T-helper 2 cell (primary cell): ENCODE data around the gene ALDH3B2.
"Not testable (repeated sequence)": the region's sequence is repeated elsewhere in the genome, so short reads cannot be mapped to it uniquely, and the experiment has no call there.

Experiments
- DNase-seq, 5 experiments: peaks; one replicate each; pipeline versions ENCODE4 v3.0.0 to v3.0.0-alpha.2; 2012 to 2022

Gene ALDH3B2

DNA sequence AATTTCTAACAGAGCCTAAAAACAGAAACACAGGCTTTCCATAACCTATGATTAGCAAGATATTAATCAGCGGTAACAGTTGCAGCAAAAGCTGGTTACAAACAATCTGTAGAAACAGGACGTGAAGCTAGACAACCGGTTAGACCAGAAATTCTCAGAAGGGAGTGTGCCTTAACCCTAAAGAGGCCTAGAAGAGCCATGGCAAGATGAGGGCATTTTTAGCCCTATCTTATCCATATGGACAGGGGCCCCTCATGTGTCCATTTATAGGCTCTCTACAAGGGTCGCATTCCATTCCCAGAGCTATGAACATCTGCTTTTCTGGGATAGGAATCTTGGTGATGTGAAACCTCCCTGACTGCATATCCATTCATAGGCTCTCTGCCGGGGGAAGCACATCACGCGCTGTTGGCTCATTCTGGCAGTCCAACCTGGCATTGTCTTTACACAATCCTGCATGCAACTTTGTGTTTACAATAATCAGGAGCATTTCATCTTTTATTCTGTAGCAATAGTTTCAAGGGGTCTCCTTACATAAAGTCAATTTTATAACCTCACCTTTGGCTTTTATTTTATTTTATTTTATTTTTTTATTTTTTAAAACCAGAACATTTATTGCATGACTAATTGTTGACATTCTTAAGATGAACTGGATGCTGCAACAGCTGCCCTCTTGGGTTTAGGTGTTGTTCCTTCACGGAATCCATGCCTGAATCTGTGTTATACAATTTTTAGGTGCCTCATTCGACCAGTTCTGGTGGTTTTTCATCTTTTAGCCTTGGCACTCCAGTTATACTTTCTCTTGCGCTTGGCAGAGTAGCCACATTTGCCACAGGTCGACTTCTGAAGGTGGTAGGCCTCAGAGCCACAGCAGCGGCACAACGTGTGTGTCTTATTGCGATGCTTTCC lies 8.0 kb upstream of the ALDH3B2 start:
- DNase-seq, result not testable (repeated sequence)

DNA sequence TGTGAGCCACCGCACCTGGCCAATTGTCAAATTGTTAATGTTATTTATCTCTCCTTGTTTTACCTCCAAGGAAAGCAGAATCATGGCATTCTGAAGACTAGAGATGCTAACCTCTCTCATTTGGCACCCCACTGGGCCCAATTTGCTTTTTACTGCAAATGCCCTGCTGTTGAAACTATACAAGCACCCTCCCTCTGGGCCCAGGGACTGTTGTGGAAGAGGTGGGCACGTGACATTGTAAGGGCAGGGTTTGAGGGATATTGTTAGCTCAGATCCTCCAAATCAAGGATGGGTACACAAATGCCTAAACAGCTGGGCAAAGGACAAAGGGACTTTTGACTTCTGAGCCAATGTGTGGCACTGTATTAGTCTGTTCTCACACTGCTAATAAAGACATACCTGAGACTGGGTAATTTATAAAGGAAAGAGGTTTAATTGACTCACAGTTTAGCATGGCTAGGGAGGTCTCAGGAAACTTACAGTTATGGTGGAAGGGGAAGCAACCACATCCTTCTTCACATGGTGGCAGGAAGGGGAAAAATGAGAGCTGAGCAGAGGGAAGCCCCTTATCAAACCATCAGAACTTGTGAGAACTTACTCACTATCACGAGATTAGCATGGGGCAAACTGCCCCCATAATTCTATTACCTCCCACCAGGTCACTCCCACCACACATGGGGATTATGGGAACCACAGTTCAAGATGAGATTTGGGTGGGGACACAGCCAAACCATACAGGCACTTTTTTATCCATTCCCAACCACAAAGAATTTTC lies 6.5 kb upstream of the ALDH3B2 start:
- no peak for DNase-seq

DNA sequence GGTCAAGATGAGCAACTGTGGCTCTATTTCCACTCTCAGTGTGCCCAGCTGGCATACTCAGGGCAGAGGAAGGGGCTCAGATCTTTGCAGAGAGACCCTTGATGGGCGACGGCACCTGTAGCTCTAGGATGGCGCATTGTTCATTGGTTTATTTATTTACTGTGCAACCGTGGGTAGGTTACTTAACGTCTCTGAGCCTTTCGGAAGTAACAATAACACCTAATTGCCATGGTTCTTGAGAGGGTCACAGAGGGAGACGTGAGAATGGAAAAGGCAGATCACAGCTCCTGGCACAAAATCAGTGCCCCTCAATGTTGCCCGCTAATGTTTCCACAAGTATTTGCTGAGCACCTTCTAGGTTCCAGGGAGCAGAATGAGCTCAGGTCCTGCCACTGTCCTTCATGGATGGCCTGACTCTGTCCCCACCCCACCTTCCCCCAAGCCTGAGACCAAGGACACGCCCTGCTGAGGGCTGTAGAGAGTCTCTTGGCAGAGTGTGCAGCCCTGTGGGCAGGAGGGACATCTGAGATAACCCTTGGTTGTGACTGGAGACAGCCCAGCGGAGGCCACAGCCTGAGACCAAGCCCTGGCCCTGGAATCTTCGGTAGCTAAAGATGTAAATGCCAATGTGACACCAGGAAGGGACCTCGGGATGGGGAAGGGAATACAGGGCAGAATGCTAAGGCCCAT lies 780 bp upstream of the ALDH3B2 start:
- DNase-seq, result no peak

DNA sequence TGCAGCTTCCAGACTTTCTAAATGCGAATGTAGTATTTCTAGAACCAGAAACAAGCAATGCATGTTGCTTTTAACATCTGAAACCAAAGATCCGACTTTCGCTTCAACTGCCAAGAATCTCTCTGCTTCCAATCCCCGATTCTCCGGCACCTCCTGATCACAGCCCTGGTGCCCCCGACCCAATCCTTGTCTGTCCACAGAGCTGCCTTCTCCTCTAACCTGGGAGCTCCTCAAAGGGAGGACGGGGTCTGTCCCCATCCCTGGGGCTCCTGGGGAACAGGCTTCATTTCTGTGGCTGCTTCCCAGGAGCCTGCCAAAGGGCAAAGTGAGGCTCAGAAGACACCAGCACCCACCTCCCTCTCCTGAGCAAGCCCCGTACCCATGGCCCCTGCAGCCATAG lies 521 bp downstream of the ALDH3B2 start:
- no peak for DNase-seq

DNA sequence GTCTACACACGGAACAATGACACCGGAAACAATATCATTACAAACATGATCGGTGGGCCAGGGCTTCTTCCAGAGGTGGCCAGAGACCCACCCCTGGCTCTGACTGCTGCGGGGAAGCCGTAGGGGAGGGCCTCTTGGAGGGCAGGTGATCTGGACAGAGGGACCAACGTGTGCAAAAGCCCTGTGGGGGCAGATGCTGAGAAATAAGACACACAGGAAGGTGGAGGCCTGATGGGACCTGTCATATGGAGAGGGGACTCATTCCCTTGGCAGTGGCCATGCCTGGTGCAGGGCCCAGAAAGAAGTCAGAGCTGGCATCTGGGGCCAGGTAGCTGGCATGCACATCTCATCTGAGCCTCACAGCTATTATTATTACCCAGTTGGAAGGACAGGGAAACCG lies 1.1 kb downstream of the ALDH3B2 start:
- no peak for DNase-seq

DNA sequence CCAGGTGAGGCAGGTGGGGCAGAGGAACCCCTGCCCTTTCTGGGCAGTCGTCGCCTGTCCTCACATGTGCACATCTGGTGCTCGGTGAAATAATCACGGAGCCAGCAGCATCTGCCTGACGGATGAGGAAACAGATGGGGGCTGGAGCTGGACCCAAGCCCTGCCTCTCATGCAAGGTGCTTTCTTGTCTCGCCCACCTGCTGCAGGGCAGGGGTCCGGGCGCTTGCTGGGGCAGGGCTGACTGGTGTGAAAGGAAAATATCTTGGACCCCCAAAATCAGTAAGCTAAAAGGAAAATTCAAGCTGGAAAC lies 3.3 kb downstream of the ALDH3B2 start:
- DNase-seq, result no peak

DNA sequence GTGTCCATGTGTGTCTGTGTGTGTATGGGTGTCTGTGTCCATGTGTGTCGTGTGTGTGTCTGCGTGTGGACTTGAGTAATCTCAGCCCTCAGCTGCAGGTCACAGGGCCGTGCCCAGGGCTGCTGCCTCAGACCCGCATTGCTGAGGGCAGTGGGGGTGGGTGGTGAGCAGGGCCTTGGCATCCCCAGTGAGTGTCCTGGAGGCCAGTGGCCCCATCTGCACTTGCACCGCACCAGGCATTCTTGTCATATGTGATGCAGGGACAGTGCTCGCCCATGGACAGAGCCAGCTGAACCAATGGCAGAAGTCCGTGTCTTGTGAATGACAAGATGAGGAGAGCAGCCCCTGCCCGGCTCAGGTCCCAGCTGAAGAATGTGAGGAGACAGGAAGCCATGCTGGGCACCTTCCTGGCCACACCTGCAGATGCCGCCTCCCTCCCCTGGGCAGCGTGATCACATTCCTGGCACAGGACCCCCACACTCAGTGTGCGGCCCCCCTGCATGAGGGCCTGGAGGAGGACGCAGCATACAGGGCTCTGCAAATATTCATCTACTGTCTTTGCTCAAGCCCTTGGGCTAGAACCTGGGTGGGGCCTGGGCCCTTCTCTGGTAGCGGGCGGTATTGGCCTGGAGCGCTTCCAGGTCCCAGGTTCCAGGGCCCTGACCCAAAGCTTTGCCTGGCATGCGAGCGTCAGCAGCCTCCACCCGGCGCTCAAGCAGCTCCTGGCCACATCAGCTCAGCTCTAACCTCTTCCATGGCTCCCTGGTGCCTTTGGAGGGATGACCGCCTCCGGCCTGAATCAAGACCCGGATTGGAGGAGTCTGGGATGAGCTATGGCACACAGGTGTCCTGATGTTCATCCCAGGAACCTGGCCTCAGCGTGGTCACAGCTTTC lies 3.9 kb downstream of the ALDH3B2 start:
- DNase-seq, result no peak

DNA sequence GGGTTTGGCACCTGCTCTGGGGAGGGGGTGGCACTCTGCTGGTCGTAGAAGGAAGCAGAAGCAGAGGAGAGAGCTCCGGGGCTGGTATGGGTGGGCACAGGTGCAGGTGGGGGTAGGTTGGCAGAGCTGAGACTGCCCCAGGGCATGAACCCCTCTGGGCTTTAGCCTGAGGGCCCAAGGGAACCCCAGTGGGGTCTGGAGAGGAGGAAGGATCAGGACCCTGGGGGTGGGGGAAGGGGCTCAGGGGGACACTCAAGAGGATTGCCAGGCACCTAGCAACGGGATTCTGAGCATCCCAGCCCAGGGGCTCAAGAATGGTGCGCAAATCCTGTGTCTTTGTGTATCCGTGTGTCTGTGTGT lies 6.3 kb downstream of the ALDH3B2 start:
- DNase-seq, result no peak

DNA sequence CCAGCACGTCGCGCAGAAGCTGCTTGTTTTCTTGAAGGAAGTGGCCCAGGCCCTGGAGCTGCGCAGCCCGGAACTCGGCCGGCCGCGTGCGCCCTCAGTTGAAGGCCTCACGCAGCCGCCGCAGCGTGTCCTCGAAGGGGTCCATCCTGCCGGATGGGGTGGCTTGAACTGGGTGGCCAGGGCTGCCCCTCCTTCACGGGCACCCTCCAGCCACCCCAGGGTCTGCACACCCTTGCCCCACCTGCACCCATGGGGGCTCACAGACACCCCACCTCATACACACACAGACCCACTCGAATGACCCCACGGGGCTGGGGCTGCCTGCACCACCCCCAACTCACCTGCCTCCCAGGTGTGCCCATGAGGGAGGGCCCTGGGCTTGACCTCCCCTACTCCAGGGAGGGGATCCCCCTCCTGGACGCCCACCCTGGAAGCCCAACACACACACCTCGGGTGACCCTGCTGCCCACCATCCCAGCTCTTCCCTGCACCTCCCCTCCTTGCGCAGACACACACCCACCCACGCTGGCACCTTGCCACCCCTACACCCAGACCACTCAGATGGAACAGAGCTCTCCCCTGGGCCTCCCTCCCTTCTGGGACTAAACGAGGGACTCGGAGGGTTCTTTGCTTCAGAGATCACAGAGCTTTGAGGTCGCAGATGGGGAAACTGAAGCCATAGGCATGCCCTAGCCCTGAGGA lies 6.8 kb downstream of the ALDH3B2 start:
- no peak for DNase-seq

DNA sequence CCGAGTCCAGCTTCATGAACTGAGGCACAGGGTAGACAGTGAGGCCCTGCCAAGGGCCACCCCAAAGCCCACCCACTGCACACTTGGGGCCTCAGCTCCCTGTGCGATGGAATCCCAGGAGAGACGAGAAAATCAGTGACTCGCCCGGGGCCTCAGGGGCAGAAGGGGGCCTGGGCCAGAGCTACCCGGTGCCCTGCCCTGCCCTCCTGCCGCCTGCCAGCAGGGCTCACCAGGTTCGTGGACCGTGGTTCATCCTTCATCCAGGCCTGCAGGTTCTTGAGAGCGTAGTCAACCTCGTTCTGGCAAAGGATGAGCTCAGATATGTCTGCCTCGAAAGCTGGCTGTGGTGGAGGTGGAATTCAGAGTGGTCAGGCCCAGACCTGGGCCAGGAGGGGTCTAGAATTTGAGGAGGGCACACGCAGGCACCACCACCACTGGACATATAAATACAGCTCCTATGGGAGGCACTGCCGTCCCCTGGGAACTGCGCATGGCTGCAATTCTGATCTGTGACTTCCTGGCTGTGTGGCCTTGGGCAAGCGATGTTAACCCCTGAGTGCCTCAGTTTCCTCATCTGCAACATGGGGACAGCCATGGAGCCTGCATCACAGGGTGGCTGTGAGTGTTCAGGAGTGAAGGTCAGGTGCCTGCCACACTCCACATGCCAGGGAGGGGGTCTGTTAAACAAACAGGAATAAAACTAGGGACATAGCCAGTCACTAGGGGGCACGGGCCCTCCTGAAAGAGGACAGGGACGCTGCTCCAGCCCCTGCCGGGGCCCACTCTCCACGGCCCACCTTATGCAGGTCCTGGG lies 7.5 kb downstream of the ALDH3B2 start:
- DNase-seq, result no peak

DNA sequence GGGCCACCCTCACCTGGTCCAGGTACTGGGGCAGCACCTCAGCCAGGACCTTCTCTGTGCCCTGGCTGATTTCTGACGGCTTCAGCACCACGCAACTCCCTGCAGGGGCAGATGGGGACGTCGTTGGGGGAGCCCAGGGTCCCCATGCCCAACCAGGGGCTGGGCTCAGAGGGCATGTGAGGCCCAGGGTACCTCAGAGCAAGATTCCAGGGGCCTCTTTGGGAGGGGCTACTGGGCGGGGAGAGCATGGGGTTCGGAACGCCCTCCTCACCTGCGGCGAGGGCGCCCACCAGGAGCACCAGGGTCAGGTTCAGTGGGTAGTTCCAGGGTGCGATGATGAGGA lies 8.1 kb downstream of the ALDH3B2 start:
- no peak for DNase-seq

DNA sequence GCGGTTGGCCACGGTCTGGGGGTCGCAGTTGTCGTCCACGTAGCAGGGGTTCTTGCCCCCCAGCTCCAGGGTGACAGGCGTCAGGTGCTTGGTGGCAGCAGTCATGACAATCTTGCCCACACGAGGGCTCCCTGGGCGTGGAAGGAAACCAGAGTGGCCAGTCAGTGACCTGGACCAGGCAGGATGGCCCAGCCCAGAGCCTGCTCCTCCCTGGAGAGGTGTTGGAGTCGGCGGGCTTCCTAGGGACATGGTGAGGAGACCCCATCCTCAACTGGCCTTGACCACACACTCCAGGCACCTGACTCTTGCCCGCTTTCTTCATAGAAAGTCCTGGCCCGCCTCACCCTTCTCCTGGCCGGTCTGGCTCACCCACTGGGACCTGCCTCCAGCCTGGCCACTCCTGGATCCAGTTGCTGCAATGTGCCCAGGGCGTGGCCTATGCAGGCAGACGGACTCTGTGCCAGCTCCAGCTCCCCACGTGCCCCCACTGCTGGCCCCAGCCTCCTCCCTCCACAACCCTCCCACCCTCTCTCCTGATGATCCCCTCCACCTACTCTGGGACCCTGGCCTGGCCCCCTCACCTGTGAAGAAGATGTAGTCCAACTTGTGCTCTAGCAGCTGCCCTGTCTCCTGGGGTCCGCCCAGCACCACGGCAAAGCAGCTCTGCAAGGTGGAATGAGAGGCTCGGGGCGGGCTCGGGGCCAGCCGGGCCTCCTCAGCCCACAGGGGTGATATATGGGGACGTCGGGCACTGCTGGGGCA lies 8.7 kb downstream of the ALDH3B2 start:
- DNase-seq, result no peak

DNA sequence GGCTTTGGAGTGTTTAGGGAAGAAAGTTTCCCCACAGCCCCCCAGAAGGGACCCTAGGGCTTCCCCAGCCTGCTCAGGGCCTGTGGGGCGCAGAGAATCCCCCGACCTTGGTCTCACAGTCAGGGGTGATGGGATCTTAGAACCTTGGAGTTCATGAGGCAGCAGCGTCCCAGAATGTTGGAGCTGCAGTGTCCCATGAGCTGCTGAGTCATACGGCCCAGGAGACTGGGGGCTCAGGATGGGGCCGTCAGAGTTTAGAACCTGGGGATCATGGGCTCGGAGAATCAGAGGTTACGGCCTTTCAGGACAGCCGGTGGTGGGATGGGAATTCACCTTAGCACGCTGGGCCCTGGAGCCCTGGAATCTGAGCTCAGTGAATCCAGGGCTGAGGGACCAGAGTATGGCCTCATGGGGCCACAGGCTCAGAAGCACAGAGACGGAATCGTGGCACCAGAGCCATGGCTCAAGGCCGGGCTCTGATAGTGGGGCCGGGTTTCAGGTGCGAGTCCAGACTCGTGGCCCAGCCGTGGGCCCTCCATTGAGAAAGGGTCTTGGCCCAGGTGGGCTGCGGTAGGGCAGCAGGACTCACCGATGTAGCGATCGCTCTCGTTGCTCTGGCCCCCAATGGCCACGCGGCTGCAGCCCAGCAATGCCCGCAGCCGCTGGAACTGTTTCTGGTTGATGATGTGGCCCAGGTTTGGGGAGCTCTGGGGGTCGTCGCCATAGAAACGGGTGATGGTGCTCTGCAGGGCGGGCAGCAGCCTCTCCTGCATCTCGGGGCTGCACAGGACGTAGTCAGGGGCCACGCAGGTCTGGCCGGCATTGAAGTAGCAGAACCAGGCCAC lies 9.5 kb downstream of the ALDH3B2 start:
- DNase-seq, result no peak

DNA sequence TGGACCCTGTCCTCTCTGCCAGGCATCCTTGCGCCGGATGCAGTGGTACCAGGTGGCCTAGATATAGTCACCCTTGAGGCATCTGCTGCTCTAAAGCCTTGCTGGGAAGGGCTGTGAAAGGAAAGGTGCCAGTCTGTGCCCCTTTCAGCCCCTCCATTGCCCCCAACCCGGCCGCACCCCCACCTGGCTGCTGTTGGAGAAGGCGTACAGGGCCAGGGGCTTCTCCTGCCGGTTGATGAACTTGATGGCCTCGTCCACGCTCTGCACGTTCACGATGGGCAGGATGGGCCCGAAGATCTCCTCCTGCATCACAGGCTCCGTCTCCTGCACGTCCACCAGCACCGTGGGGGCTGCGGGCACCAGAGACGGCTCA lies 10.2 kb downstream of the ALDH3B2 start:
- DNase-seq, result no peak

DNA sequence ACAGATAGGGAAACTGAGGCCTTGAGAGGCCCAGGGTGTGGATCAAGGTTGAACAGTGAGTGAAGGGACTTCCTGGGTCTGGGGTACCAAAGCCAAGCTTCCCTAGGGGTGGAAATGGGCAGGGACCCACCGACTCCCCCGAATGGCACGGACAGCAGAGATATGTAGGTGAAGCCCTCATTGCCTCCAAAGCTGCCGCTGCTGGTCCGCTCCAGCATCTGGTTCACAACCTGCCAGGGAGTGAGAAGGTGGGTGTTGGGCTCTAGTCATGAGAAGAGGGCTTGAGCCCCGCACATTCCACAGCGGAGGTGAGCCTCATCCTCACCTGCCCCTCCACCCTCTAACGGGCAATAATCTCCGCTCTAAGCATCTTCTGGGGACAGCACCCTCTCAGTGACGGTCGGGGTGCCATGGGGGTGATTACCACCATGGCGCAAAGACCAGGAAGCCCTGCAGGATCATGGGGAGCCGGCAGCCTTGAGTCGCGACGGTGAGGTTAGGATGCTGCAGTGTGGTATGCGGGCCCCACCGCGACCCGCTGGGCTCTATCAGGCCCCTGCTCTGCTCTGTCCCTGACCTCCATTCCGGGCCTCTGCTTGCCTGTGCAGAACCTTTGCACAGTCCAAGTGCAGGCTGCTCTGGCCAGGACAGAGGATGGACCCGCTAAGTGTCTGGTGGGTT lies 10.8 kb downstream of the ALDH3B2 start:
- no peak for DNase-seq

DNA sequence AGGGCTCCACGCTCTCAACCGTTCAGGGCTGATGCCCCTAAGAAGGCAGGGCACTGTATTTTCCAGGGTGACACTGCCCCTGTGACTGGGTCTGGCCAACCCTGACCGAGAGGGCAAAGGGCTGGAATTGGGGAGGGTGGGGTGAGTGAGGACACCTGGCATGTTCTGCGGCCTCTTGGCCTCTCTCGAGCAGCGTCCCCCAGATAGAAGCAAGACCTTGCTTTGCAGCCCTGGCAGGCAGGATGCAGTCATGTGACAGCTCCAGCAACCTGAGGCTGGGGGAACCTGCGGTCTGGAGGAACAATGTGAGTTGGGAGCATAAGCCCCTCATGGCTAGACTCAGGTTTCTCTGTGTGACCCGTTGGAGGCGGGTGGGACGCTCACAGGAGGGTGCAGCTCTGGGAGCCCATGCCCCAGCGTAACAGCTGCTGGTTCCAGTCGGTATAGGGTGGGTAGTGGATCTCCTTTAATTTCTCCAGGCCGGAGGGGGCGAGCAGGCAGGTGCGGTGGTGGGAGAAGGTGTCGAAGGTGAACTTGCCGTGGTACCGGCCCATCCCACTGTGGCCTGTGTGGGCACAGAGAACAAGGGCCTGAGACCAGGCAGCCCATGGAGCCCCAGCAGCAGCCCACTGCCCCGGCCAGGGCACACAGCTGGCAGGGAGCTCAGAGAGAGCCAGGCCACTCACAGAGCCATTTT lies 11.4 kb downstream of the ALDH3B2 start:
- DNase-seq, result no peak

DNA sequence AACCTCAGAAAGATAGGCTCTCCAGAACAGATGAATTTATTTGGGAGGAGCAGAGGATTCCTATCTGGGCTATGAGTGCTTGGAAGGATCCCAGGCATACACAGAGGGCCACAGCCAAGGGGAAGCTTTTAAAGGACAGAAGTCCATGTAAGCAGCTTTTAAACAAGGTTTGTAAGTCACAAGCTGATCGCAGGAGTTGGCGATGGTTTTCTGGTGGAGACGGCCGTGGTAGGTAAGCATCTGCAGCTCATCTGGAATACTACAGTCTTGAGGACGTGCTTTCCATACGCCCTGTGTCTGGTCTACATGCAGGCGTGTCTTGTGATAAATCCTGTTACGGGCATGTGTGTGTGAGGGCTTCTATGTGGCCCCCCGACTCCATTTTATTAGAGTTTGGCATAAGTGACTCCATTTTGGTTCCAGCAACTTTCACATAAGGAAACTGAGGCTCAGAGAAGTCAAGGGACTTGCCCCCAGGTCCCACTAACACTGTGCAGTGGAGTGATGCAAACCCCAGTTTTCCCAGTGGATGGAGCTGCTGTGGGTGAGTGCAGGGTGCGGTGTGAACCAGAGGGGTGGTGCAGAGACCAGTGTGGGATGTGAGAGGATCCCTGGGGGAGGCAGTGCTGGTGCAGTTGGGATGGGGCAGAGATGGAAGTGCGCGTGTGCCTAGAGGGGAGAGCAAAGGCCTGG lies 12.1 kb downstream of the ALDH3B2 start:
- no peak for DNase-seq

DNA sequence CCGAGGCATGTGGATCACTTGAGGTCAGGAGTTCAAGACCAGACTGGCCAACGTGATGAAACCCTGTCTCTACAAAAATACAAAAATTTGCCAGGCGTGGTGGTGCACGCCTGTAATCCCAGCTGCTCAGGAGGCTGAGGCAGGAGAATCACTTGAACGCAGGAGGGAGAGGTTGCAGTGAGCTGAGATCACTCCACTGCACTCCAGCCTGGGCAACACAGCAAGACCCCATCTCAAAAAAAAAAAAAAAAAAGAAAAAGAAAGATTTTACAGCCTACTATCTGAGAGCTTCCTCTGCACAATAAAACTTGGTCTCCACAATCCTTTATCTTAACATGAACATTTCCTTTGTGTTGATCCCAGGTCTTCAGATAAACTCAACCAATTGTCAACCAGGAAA lies 13.7 kb downstream of the ALDH3B2 start:
- DNase-seq, result not testable (repeated sequence)
